H9 (cell line): Measurements from ENCODE around the gene PTPN2. TPM values are rescaled to one million over a fixed set of nuclear protein-coding genes. Genes with fewer than 3 reads are reported as not detected.

Experiments
- DNase-seq: peaks from one replicate; pipeline ENCODE4 v3.0.0-alpha.2; 2017
- H2AFZ ChIP-seq: one replicate; pipeline ENCODE4 v1.6.1; 2013; ENCODE audit warnings: mild to moderate bottlenecking, low read length, control low read depth, moderate library complexity
- H2AK5ac ChIP-seq: 2 replicates; pipeline ENCODE4 v1.6.1; 2013; ENCODE audit warnings: low read length, control low read depth, mixed read lengths; ENCODE audit not compliant: insufficient read length
- H2BK120ac ChIP-seq: one replicate; pipeline ENCODE4 v1.6.1; 2013; ENCODE audit warnings: low read depth, mild to moderate bottlenecking, low read length, control low read depth, inconsistent platforms; ENCODE audit not compliant: poor library complexity, severe bottlenecking
- H2BK12ac ChIP-seq: 2 replicates; pipeline ENCODE4 v1.6.1; 2013; ENCODE audit warnings: low read length, control low read depth, mixed read lengths, low read depth; ENCODE audit not compliant: insufficient read length
- H2BK15ac ChIP-seq: 2 replicates; pipeline ENCODE4 v1.6.1; 2013; ENCODE audit warnings: low read depth, low read length, control low read depth
- H2BK20ac ChIP-seq: one replicate; pipeline ENCODE4 v1.6.1; 2013; ENCODE audit warnings: low read depth, mild to moderate bottlenecking, low read length, control low read depth, inconsistent platforms; ENCODE audit not compliant: poor library complexity, severe bottlenecking
- H2BK5ac ChIP-seq: 2 replicates; pipeline ENCODE4 v1.6.1; 2013; ENCODE audit warnings: low read length, control low read depth, mixed read lengths; ENCODE audit not compliant: insufficient read length
- H3K14ac ChIP-seq: 2 replicates; pipeline ENCODE4 v1.6.1; 2013; ENCODE audit warnings: low read length, control low read depth; ENCODE audit not compliant: insufficient read depth
- H3K18ac ChIP-seq: 2 replicates; pipeline ENCODE4 v1.6.1; 2013; ENCODE audit warnings: low read depth, mild to moderate bottlenecking, mixed read lengths, low read length, control low read depth; ENCODE audit not compliant: insufficient read length
- H3K23ac ChIP-seq: 2 replicates; pipeline ENCODE4 v1.6.1; 2013; ENCODE audit warnings: low read length, control low read depth, mixed read lengths, low read depth; ENCODE audit not compliant: insufficient read length
- H3K23me2 ChIP-seq: 2 replicates; pipeline ENCODE4 v1.6.1; 2013; ENCODE audit warnings: low read depth, mild to moderate bottlenecking, mixed read lengths, low read length, control low read depth; ENCODE audit not compliant: insufficient read length, poor library complexity, severe bottlenecking
- H3K27ac ChIP-seq: 2 replicates; pipeline ENCODE4 v1.5.1; 2013; ENCODE audit warnings: low read length, control low read depth, mixed read lengths, low read depth; ENCODE audit not compliant: insufficient read length
- H3K27me3 ChIP-seq: 2 replicates; pipeline ENCODE4 v1.6.1; 2013; ENCODE audit warnings: low read length, control low read depth, inconsistent platforms; ENCODE audit not compliant: insufficient read depth
- H3K4ac ChIP-seq: 2 replicates; pipeline ENCODE4 v1.6.1; 2013; ENCODE audit warnings: low read depth, mild to moderate bottlenecking, control low read depth, inconsistent platforms, low read length, moderate library complexity
- H3K4me1 ChIP-seq: 2 replicates; pipeline ENCODE4 v1.6.1; 2013; ENCODE audit warnings: low read length, control low read depth, inconsistent platforms; ENCODE audit not compliant: insufficient read depth
- H3K4me2 ChIP-seq: 2 replicates; pipeline ENCODE4 v1.6.1; 2013; ENCODE audit warnings: low read length, control low read depth, mixed read lengths; ENCODE audit not compliant: insufficient read length, insufficient read depth
- H3K56ac ChIP-seq: 2 replicates; pipeline ENCODE4 v1.6.1; 2013; ENCODE audit warnings: low read depth, mild to moderate bottlenecking, mixed read lengths, low read length, control low read depth; ENCODE audit not compliant: insufficient read length
- H3K79me1 ChIP-seq: 2 replicates; pipeline ENCODE4 v1.6.1; 2013; ENCODE audit warnings: low read depth, mild to moderate bottlenecking, moderate library complexity, low read length, control low read depth, inconsistent platforms; ENCODE audit not compliant: insufficient read depth, poor library complexity, severe bottlenecking
- H3K79me2 ChIP-seq: 2 replicates; pipeline ENCODE4 v1.6.1; 2013; ENCODE audit warnings: low read length, control low read depth, inconsistent platforms; ENCODE audit not compliant: insufficient read depth
- H3K9ac ChIP-seq: 2 replicates; pipeline ENCODE4 v1.6.1; 2013; ENCODE audit warnings: low read length, control low read depth, mixed read lengths; ENCODE audit not compliant: insufficient read length; ENCODE audit errors: extremely low read depth
- H3K9me3 ChIP-seq: one replicate; pipeline ENCODE4 v1.6.1; 2013; ENCODE audit warnings: low read depth, low read length, inconsistent platforms; ENCODE audit not compliant: control insufficient read depth
- H3T11ph ChIP-seq: one replicate; pipeline ENCODE4 v1.6.1; 2013; ENCODE audit warnings: mild to moderate bottlenecking, low read length, control low read depth, inconsistent platforms
- H4K20me1 ChIP-seq: one replicate; pipeline ENCODE4 v1.6.1; 2013; ENCODE audit not compliant: control insufficient read depth, insufficient read length, insufficient read depth
- H4K5ac ChIP-seq: 2 replicates; pipeline ENCODE4 v1.6.1; 2013; ENCODE audit warnings: low read depth, mild to moderate bottlenecking, mixed read lengths, low read length, control low read depth; ENCODE audit not compliant: insufficient read length
- H4K8ac ChIP-seq: replicated peaks from 2 replicates; pipeline ENCODE4 v1.6.1; 2013; ENCODE audit warnings: low read length, control low read depth, mixed read lengths, low read depth; ENCODE audit not compliant: insufficient read length
- H4K91ac ChIP-seq: 2 replicates; pipeline ENCODE4 v1.6.1; 2013; ENCODE audit warnings: low read depth, mild to moderate bottlenecking, moderate library complexity, mixed read lengths, low read length, control low read depth; ENCODE audit not compliant: insufficient read length
- H3K27ac Mint-ChIP-seq, 3 experiments: 2 replicates in 2 of 3; 3 replicates in 1 of 3; pipeline ENCODE4 v1.8.0; 2020 to 2021; ENCODE audit warnings: mixed read lengths in 3 of 3, mild to moderate bottlenecking in 1 of 3, moderate library complexity in 1 of 3
- H3K27me3 Mint-ChIP-seq: 2 replicates; pipeline ENCODE4 v1.8.0; 2021; ENCODE audit warnings: low read depth, mild to moderate bottlenecking, moderate library complexity, mixed read lengths
- H3K36me3 Mint-ChIP-seq, 3 experiments: 2 replicates in 2 of 3; 3 replicates in 1 of 3; pipeline ENCODE4 v1.8.0; 2020 to 2021; ENCODE audit warnings: low read depth in 3 of 3, mixed read lengths in 3 of 3; ENCODE audit not compliant: insufficient read depth in 1 of 3
- H3K4me1 Mint-ChIP-seq, 2 experiments: 2 replicates each; pipeline ENCODE4 v1.8.0; 2020; ENCODE audit warnings: mixed read lengths in 2 of 2
- H3K4me3 Mint-ChIP-seq, 2 experiments: 2 replicates in 1 of 2; 3 replicates in 1 of 2; pipeline ENCODE4 v1.8.0; 2020 to 2021; ENCODE audit warnings: mild to moderate bottlenecking in 2 of 2, mixed read lengths in 2 of 2, moderate library complexity in 1 of 2
- H3K9me3 Mint-ChIP-seq, 2 experiments: 2 replicates in 1 of 2; 3 replicates in 1 of 2; pipeline ENCODE4 v1.8.0; 2020; ENCODE audit warnings: mild to moderate bottlenecking in 2 of 2, mixed read lengths in 2 of 2, moderate library complexity in 1 of 2
- CTCF ChIP-seq: fragments of 200-600 bp; sonication (generic); conservative IDR thresholded peaks from 3 replicates; pipeline ENCODE4 v1.8.0; 2021; ENCODE audit warnings: antibody characterized with exemption, mild to moderate bottlenecking
- WGBS: extraction: QIAGEN DNeasy Blood & Tissue Kit; methylation state at CpG from one replicate; pipeline ENCODE4 v1.1.7; 2013; ENCODE audit warnings: missing lambda C conversion rate, low lambda C conversion rate, mixed read lengths; ENCODE audit not compliant: insufficient read length; ENCODE audit errors: extremely low coverage; 5-methylcytosine and 5-hydroxymethylcytosine counted together
- total RNA-seq: library from RNA; stranded (reverse); gene quantifications from 2 replicates; pipeline ENCODE4 v1.2.1, GENCODE V29; 2021

PTPN2 gene
- total RNA-seq, 1 experiment from 2014 or later, result 48.7 TPM

GRCh38 chr18:12791610-12792009 lies 92.4 kb downstream of the PTPN2 start:
- H3K4ac ChIP-seq, result no peak overlapping the region
- H2BK20ac ChIP-seq, result no peak overlapping the region
- H3K23ac ChIP-seq, result no peak overlapping the region
- no peak overlapping the region for H2BK120ac ChIP-seq
- no peaks in the 10 kb centered on the region for H3K9me3 ChIP-seq
- H2BK15ac ChIP-seq, result no peak overlapping the region
- no peaks in the 10 kb centered on the region for H4K20me1 ChIP-seq
- Mint-ChIP-seq H3K4me1 (no peaks in the 10 kb centered on the region), H3K4me3 (no peak overlapping the region), H3K36me3 (peaks cover 0 to 2% (median 0%) of the 10 kb centered on the region in 3 experiments; a peak in 1 of 7 replicates), H3K27me3 (no peaks in the 10 kb centered on the region), H3K27ac (no peak overlapping the region), H3K9me3 (no peaks in the 10 kb centered on the region)
- H3K79me1 ChIP-seq, result no peaks in the 10 kb centered on the region
- H3K23me2 ChIP-seq, result no peaks in the 10 kb centered on the region
- H3K4me1 ChIP-seq, result no peaks in the 10 kb centered on the region
- no peak overlapping the region for H4K8ac ChIP-seq
- H2AFZ ChIP-seq, result no peak overlapping the region
- H3T11ph ChIP-seq, result no peak overlapping the region
- no peak overlapping the region for H3K9ac ChIP-seq
- no peaks in the 10 kb centered on the region for H3K79me2 ChIP-seq
- H3K27ac ChIP-seq, result no peak overlapping the region
- H3K56ac ChIP-seq, result no peak overlapping the region
- no peak overlapping the region for H3K18ac ChIP-seq
- no peak for TF ChIP-seq CTCF
- no peak overlapping the region for H3K14ac ChIP-seq
- H4K5ac ChIP-seq, result no peak overlapping the region
- no peak overlapping the region for H2BK12ac ChIP-seq
- no peak overlapping the region for H2BK5ac ChIP-seq
- no peak overlapping the region for H2AK5ac ChIP-seq
- H3K4me2 ChIP-seq, result no peak overlapping the region
- no peak for DNase-seq
- no CpG with 5 or more reads among the region's 5 CpGs for WGBS
- no peak overlapping the region for H4K91ac ChIP-seq
- H3K27me3 ChIP-seq, result no peaks in the 10 kb centered on the region
